Measurements from ENCODE around the gene DNAJA4. TPM values are rescaled to one million over a fixed set of nuclear protein-coding genes. Genes with fewer than 3 reads are reported as not detected.

The DNAJA4 gene
- polyA plus RNA-seq (2013, experiment 1 of 4) = 1.3 TPM
- 2.0 TPM for polyA plus RNA-seq (2013, experiment 2 of 4)
- 1.1 TPM for polyA plus RNA-seq (2013, experiment 3 of 4)
- 1.9 TPM for polyA plus RNA-seq (2013, experiment 4 of 4)

DNA sequence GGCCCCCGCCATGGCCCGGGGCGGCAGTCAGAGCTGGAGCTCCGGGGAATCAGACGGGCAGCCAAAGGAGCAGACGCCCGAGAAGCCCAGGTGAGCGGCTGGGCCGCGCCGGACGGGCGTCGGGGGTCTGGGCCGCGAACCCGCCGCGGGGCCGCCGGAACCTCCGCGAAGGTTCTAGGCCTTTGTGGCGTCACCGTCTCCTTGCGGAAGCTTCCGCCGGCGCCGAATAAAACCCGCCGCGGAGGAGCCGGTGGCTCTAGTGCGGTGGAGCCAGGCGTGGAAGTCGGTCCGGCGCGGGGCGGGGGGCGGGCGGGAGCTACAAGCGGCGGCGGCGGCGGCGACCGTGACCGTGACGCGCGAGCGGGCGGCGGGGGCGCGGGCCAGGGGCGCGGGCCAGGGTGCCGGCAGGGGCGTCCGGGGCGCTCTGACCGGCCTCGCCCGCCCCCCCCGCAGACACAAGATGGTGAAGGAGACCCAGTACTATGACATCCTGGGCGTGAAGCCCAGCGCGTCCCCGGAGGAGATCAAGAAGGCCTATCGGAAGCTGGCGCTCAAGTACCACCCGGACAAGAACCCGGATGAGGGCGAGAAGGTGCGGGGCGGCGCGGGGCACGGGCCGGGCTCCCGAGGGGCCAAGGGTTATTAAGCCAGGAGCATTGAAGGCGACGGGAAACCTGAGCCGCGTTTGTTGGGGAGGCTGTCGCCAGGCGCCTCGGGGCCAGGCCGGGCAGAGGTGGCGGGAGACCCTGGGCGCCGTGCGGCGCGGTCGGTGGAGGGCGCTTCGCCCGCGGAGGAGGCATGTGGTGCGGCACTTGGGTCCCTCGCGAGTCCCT lies at the start of gene DNAJA4:
TSS of gene DNAJA4 (plus strand) at position 259 of the 833 bp plus-strand sequence. CDS start at position 461, 202 bp downstream.
- Histone ChIP-seq H3K27me3 (ENCODE audit: control insufficient read depth, insufficient read depth, low read length, poor library complexity, severe bottlenecking) (peaks cover 44% of the 10 kb centered on the region), H3K4me1 (ENCODE audit: control insufficient read depth, insufficient read depth, low read length) (no peaks in the 10 kb centered on the region), H3K27ac (ENCODE audit: insufficient read depth, low read depth, low read length, poor library complexity, severe bottlenecking) (no peak within 1 kb of the TSS), H3K9me3 (ENCODE audit: control insufficient read depth, low read length) (no peaks in the 10 kb centered on the region), H3K4me3 (ENCODE audit: insufficient read depth, low read depth, low read length) (peak within 1 kb of the TSS; percentile 31), H3K36me3 (ENCODE audit: control insufficient read depth, insufficient read depth, low read length) (no peaks in the 10 kb centered on the region)
- 31 to 32% methylated on average over 107 of the region's 107 CpGs for WGBS, 2 experiments

DNA sequence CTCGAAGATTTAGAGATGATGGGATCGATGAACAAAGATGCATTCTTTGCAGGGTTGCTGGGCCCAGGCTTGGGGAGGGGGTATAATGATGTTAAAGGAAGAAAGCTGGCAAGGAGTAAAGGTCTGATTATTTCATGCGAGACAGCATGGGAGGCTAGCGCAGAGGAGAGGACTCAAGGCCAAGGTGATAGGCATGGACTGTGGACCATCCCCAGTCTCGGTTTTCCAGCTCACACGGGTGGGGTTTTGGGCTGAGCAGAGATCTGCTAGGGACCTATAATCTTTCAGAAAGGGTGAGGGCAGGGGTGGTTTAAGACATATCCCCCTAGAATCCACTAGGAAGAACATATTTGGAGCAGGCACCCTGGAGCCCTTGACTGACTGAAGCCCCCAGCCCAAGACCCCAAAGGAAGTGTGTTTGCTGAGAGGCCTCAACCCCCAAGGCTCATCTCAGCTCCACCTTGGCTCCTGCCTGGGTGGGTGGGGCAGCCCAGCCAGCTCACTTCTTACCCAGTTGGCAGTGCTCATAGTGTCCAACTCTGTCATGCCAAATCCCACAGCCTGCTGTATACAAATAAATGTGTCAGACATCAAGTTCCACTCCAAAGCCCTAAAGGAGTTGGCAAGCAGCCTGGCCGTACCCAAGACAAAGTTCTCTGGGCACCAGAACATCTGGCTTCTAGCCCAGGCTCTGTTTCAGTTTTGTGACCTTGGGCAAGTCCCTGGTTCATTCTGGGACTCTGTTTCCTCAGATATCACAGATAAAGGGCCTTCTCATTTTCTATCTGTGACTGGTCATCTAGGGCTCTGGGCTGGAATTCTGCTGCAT lies 47.9 kb upstream of the DNAJA4 start:
- H3K9me3 ChIP-seq (ENCODE audit: control insufficient read depth, low read length) = no peaks in the 10 kb centered on the region
- 95 to 96% methylated on average over 7 of the region's 7 CpGs for WGBS, 2 experiments
- no peak overlapping the region for H3K27ac ChIP-seq (ENCODE audit: insufficient read depth, low read depth, low read length, poor library complexity, severe bottlenecking)
- H3K4me1 ChIP-seq (ENCODE audit: control insufficient read depth, insufficient read depth, low read length) = no peaks in the 10 kb centered on the region
- no peak overlapping the region for H3K4me3 ChIP-seq (ENCODE audit: insufficient read depth, low read depth, low read length)
- H3K36me3 ChIP-seq (ENCODE audit: control insufficient read depth, insufficient read depth, low read length) = no peaks in the 10 kb centered on the region
- no peaks in the 10 kb centered on the region for H3K27me3 ChIP-seq (ENCODE audit: control insufficient read depth, insufficient read depth, low read length, poor library complexity, severe bottlenecking)

DNA sequence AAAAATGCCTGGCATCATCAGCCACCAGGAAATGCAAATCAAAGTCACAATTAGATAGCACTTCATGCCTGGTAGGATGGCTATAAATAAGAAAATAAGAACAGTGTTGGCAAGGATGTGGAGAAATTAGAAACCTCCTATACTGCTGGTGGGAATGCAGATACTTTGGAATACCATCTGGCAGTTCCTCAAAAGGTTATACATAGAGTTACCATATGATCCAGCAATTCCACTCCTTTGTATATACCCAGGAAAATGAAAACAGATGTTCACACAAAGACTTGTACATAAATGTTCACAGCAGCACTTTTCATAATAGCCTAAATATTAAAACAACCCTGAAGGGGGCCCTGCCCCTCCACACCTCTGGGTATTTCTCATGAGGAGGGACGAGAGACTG lies 43.6 kb upstream of the DNAJA4 start:
- H3K9me3 ChIP-seq (ENCODE audit: control insufficient read depth, low read length) = no peaks in the 10 kb centered on the region
- H3K27me3 ChIP-seq (ENCODE audit: control insufficient read depth, insufficient read depth, low read length, poor library complexity, severe bottlenecking) = no peaks in the 10 kb centered on the region
- 87 to 96% methylated on average over 1 of the region's 1 CpG for whole genome bisulfite sequencing, 2 experiments
- H3K36me3 ChIP-seq (ENCODE audit: control insufficient read depth, insufficient read depth, low read length) = no peaks in the 10 kb centered on the region
- no peak overlapping the region for H3K4me3 ChIP-seq (ENCODE audit: insufficient read depth, low read depth, low read length)
- no peaks in the 10 kb centered on the region for H3K4me1 ChIP-seq (ENCODE audit: control insufficient read depth, insufficient read depth, low read length)
- no peak overlapping the region for H3K27ac ChIP-seq (ENCODE audit: insufficient read depth, low read depth, low read length, poor library complexity, severe bottlenecking)

DNA sequence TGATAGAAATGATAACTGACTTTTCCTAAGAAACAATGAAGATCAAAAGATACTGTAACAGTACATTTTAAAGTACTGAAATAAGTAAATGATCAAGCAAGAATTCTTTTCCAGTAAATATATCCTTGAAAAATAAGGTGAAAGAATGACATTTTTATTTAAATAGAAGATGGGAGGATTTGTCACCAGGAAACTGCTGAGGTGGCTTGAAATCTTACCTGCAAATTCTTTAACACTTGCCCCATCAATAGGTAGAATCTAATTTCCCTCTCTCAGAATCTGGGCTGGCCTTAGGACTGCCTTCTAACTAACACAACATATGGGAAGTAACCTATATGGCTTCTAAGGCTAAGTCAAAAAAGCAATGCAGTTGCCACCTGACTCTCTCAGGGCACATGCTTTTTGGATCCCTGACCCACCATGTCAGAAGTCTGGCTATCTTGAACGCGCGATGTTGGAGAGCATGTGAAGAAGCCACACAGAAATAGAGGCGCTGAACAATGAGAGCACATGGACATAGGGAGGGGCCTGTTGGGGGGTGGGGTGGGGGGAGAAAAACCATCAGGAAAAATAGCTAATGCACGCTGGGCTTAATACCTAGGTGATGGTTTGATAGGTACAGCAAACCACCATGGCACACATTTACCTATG lies 41.5 kb upstream of the DNAJA4 start:
- 96 to 99% methylated on average over 5 of the region's 5 CpGs for WGBS, 2 experiments
- H3K9me3 ChIP-seq (ENCODE audit: control insufficient read depth, low read length) = no peaks in the 10 kb centered on the region
- H3K27me3 ChIP-seq (ENCODE audit: control insufficient read depth, insufficient read depth, low read length, poor library complexity, severe bottlenecking) = no peaks in the 10 kb centered on the region
- H3K4me3 ChIP-seq (ENCODE audit: insufficient read depth, low read depth, low read length) = no peak overlapping the region
- no peaks in the 10 kb centered on the region for H3K4me1 ChIP-seq (ENCODE audit: control insufficient read depth, insufficient read depth, low read length)
- H3K27ac ChIP-seq (ENCODE audit: insufficient read depth, low read depth, low read length, poor library complexity, severe bottlenecking) = no peak overlapping the region
- H3K36me3 ChIP-seq (ENCODE audit: control insufficient read depth, insufficient read depth, low read length) = no peaks in the 10 kb centered on the region

DNA sequence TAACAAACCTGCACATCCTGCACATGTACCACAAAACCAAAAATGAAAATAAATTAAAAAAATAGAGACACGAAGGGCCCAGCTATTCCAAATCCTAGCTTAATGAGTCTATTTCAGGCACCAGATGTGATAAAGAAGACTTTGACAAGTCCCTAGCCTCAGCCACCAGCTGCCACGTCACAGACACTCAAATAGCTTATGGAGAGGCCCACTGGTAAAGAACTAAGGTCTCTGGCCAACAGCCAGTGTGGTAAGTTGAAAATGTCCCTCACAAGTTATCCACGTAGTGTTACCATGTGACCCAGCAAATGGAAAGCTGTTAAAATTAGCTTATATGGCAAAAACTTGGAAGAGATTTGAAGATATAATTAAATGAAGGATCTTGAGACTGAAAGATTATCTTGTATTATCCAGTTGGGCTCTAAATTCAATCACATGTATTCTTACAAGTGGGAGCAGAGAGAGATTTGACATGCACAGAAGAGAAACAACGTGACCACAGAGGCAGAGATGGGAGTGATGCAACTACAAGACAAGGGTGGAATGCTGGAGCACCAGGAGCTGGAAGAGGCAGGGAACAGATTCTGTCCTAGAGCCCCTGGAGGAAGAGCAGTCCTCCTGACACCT lies 40.9 kb upstream of the DNAJA4 start:
- Histone ChIP-seq H3K36me3 (ENCODE audit: control insufficient read depth, insufficient read depth, low read length) (no peaks in the 10 kb centered on the region), H3K27ac (ENCODE audit: insufficient read depth, low read depth, low read length, poor library complexity, severe bottlenecking) (no peak overlapping the region)
- 91 to 95% methylated on average over 4 of the region's 4 CpGs for WGBS, 2 experiments

DNA sequence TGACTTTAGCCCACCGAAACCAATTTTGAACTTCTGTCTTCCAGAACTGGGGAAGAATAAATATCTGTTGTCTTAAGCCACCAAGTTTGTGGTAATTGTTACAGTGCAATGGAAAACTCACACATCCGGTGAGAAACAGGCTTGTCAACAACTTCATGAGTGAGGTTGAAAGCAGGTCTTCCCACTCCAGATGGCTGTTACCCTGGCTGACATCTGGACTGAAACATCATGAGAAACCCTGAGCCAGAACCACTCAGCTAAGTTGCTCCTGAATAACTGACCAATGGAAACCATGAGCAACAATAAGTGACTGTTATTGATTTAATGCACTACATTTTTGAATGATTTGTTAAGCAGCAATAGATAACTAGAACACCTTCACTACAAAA lies 40.3 kb upstream of the DNAJA4 start:
- no peak overlapping the region for H3K4me3 ChIP-seq (ENCODE audit: insufficient read depth, low read depth, low read length)
- whole genome bisulfite sequencing, 2 experiments = 95 to 97% methylated on average over 2 of the region's 2 CpGs
- no peaks in the 10 kb centered on the region for H3K36me3 ChIP-seq (ENCODE audit: control insufficient read depth, insufficient read depth, low read length)
- no peaks in the 10 kb centered on the region for H3K9me3 ChIP-seq (ENCODE audit: control insufficient read depth, low read length)
- no peaks in the 10 kb centered on the region for H3K27me3 ChIP-seq (ENCODE audit: control insufficient read depth, insufficient read depth, low read length, poor library complexity, severe bottlenecking)
- H3K27ac ChIP-seq (ENCODE audit: insufficient read depth, low read depth, low read length, poor library complexity, severe bottlenecking) = no peak overlapping the region
- no peaks in the 10 kb centered on the region for H3K4me1 ChIP-seq (ENCODE audit: control insufficient read depth, insufficient read depth, low read length)

More for the DNA sequence above, 40.9 kb upstream of the DNAJA4 start:
- H3K4me1 ChIP-seq (ENCODE audit: control insufficient read depth, insufficient read depth, low read length) = no peaks in the 10 kb centered on the region
- H3K27me3 ChIP-seq (ENCODE audit: control insufficient read depth, insufficient read depth, low read length, poor library complexity, severe bottlenecking) = no peaks in the 10 kb centered on the region
- no peaks in the 10 kb centered on the region for H3K9me3 ChIP-seq (ENCODE audit: control insufficient read depth, low read length)
- H3K4me3 ChIP-seq (ENCODE audit: insufficient read depth, low read depth, low read length) = no peak overlapping the region

DNA sequence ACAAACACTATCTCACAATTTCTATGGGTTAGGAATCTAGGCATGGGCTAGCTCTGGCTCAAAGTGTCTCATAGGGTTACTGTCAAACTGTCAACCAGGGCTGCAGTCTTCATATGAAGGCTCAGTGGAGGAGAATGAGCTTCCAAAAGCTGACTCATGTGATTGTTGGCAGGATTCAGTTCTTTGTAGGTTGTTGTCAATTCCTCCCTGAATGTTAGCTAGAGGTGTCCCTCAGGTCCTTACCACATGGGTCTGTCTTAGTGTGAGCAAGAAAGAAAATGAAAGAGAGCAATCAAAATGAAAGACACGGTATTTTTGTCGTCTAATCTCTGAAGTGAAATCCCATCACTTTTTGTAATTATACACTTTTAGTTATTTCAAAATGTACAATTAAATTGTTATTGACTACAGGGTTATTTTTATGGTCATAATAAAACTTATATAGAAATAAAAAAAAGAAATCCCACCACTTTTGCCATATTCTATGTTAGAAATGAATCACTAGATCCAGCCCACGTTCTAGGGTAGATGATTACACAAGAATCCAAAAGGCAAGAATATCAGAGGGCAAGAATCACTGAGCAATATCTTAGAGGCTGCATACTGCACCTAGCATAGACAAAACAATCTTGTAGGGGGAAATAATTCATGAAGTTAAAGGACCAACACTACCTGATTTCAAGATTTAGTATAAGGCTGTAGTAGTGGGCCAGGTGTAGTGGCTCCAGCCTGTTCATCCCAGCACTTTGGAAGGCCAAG lies 38.4 kb upstream of the DNAJA4 start:
- H3K9me3 ChIP-seq (ENCODE audit: control insufficient read depth, low read length) = no peaks in the 10 kb centered on the region
- 88 to 100% methylated on average over 1 to 3 of the region's 3 CpGs for WGBS, 2 experiments

DNA sequence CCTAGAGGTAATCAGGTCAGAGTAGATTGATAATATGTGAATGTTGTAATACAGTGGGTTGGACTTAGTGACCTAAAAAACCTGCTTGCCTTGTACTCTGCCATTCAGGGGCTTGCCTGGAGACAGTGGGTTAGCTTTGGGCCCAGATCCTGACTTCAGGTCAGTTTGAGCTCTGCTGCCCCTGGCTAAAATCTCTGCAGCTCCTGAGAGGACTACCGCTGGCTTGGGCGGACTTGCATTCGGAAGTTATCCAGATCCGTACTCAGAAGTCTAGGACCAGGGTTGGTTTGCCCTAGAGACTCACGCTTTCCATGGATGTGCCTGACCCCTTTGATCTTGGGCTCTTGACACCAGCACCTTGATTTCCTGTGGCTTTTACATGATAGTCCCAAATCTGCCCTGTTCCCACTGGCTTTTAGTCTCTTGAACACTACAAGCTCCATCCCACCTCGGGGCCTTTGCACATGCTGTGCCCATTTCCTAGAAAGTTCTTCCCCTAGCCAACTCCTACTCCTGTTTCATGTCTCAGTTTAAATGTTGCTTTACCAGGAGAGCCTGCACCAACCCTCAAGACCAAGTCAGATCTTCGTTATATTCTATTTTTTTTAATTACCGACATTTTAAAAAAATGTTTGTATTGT lies 35.9 kb upstream of the DNAJA4 start:
- Histone ChIP-seq H3K4me3 (ENCODE audit: insufficient read depth, low read depth, low read length) (no peak overlapping the region), H3K36me3 (ENCODE audit: control insufficient read depth, insufficient read depth, low read length) (no peaks in the 10 kb centered on the region), H3K9me3 (ENCODE audit: control insufficient read depth, low read length) (no peaks in the 10 kb centered on the region), H3K27ac (ENCODE audit: insufficient read depth, low read depth, low read length, poor library complexity, severe bottlenecking) (no peak overlapping the region), H3K4me1 (ENCODE audit: control insufficient read depth, insufficient read depth, low read length) (no peaks in the 10 kb centered on the region), H3K27me3 (ENCODE audit: control insufficient read depth, insufficient read depth, low read length, poor library complexity, severe bottlenecking) (no peaks in the 10 kb centered on the region)
- WGBS, 2 experiments = 95% methylated on average over 6 to 7 of the region's 8 CpGs

More for the DNA sequence above, 38.4 kb upstream of the DNAJA4 start:
- no peaks in the 10 kb centered on the region for H3K4me1 ChIP-seq (ENCODE audit: control insufficient read depth, insufficient read depth, low read length)
- H3K4me3 ChIP-seq (ENCODE audit: insufficient read depth, low read depth, low read length) = no peak overlapping the region
- H3K36me3 ChIP-seq (ENCODE audit: control insufficient read depth, insufficient read depth, low read length) = no peaks in the 10 kb centered on the region
- no peak overlapping the region for H3K27ac ChIP-seq (ENCODE audit: insufficient read depth, low read depth, low read length, poor library complexity, severe bottlenecking)
- no peaks in the 10 kb centered on the region for H3K27me3 ChIP-seq (ENCODE audit: control insufficient read depth, insufficient read depth, low read length, poor library complexity, severe bottlenecking)

All from ectodermal cell (in vitro differentiated cells).